ENCODE data around the gene ZMYM4.

DNA sequence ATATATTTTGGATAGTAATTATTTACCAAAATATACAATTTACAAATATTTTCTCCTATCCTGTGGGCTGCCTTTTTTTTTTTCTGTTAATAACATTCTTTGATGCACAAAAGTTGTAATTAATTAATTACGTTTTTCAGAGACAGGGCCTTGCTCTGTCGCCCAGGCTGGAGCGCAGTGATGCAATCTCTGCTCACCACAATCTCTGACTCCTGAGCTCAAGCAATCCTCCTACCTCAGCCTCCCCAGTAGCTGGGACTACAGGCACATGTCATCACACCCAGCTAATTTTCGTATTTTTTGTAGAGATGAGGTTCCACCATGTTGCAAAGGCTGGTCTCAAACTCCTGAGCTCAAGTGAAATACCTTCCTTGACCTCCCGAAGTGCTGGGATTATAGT, 21.3 kb upstream of the ZMYM4 start:
- TF ChIP-seq, protein P1, sequence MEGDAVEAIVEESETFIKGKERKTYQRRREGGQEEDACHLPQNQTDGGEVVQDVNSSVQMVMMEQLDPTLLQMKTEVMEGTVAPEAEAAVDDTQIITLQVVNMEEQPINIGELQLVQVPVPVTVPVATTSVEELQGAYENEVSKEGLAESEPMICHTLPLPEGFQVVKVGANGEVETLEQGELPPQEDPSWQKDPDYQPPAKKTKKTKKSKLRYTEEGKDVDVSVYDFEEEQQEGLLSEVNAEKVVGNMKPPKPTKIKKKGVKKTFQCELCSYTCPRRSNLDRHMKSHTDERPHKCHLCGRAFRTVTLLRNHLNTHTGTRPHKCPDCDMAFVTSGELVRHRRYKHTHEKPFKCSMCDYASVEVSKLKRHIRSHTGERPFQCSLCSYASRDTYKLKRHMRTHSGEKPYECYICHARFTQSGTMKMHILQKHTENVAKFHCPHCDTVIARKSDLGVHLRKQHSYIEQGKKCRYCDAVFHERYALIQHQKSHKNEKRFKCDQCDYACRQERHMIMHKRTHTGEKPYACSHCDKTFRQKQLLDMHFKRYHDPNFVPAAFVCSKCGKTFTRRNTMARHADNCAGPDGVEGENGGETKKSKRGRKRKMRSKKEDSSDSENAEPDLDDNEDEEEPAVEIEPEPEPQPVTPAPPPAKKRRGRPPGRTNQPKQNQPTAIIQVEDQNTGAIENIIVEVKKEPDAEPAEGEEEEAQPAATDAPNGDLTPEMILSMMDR (IDR thresholded peaks at IDR 0.05), result no peak
- TF ChIP-seq POLR2A (IDR thresholded peaks at IDR 0.05), result no peak
